A204.1 (cell line): Measurements from ENCODE around the gene GRK6.

Source experiments
- FAIRE-seq: peaks from 2 replicates; lab custom pipeline; 2012; peaks lifted over from hg19 to GRCh38; lab: Jason Lieb, UNC

Gene GRK6

GRCh38 chr5:177426566-177427210, at the start of gene GRK6:
GRK6 (plus strand) TSS chr5:177426676; CDS start chr5:177426846, 170 bp downstream.
- no peak for FAIRE-seq

- FAIRE-seq, result no peak
These were observed 48.4 kb upstream of the GRK6 start for GRCh38 chr5:177377851-177378776.

GRCh38 chr5:177378884-177379883, 47.3 kb upstream of the GRK6 start:
- FAIRE-seq, result no peak

GRCh38 chr5:177380805-177381126, 45.7 kb upstream of the GRK6 start:
- FAIRE-seq, result no peak

- FAIRE-seq, result no peak
These were observed 44.0 kb upstream of the GRK6 start for GRCh38 chr5:177382423-177383029.

- FAIRE-seq, result no peak
These were observed 43.3 kb upstream of the GRK6 start for GRCh38 chr5:177383181-177383580.

- no peak for FAIRE-seq
These were observed 42.3 kb upstream of the GRK6 start, which contains the start of gene SLC34A1 for GRCh38 chr5:177384134-177384533. SLC34A1 (plus strand) TSS chr5:177384434; CDS start chr5:177385742, 1,308 bp downstream.

GRCh38 chr5:177385720-177386119, 40.8 kb upstream of the GRK6 start:
- FAIRE-seq, result no peak

GRCh38 chr5:177386542-177386941, 39.9 kb upstream of the GRK6 start:
- no peak for FAIRE-seq

- FAIRE-seq, result no peak
These were observed 39.1 kb upstream of the GRK6 start for GRCh38 chr5:177387405-177387804.

GRCh38 chr5:177388521-177389052, 37.9 kb upstream of the GRK6 start:
- no peak for FAIRE-seq

GRCh38 chr5:177389241-177390169, 37.0 kb upstream of the GRK6 start:
- no peak for FAIRE-seq

GRCh38 chr5:177390363-177391300, 35.8 kb upstream of the GRK6 start:
- FAIRE-seq, result no peak

- no peak for FAIRE-seq
These were observed 33.7 kb upstream of the GRK6 start for GRCh38 chr5:177392765-177393164.

- no peak for FAIRE-seq
These were observed 33.2 kb upstream of the GRK6 start for GRCh38 chr5:177393206-177393765.

GRCh38 chr5:177393990-177394389, 32.5 kb upstream of the GRK6 start:
- FAIRE-seq, result no peak

- no peak for FAIRE-seq
These were observed 30.4 kb upstream of the GRK6 start for GRCh38 chr5:177396078-177396477.

- FAIRE-seq, result no peak
These were observed 29.7 kb upstream of the GRK6 start for GRCh38 chr5:177396807-177397206.

- FAIRE-seq, result no peak
These were observed 28.5 kb upstream of the GRK6 start for GRCh38 chr5:177397875-177398390.
